Measurements from ENCODE around the gene GPHN. TPM values are rescaled to one million over a fixed set of nuclear protein-coding genes. Genes with fewer than 3 reads are reported as not detected.

GPHN gene
- total RNA-seq, 1 experiment from 2014 or later = 18.1 TPM

GRCh38 chr14:66601932-66602578 lies 94.1 kb downstream of the GPHN start:
- no peaks in the 10 kb centered on the region for H3K36me3 Mint-ChIP-seq
- H3K4me3 Mint-ChIP-seq = no peak overlapping the region
- ATAC-seq = no peak
- H3K27ac Mint-ChIP-seq = no peak overlapping the region
- H3K4me1 Mint-ChIP-seq = no peaks in the 10 kb centered on the region
- TF ChIP-seq TEAD1 (CRISPR knock-in tag; IDR thresholded peaks at IDR 0.05) (no peak), ATF1 (CRISPR knock-in tag; IDR thresholded peaks at IDR 0.05) (no peak), ESRRA (CRISPR knock-in tag; IDR thresholded peaks at IDR 0.05; ENCODE audit: borderline replicate concordance) (no peak), IRF1 (CRISPR knock-in tag; IDR thresholded peaks at IDR 0.05) (no peak), CDX4 (CRISPR knock-in tag; IDR thresholded peaks at IDR 0.05; ENCODE audit: borderline replicate concordance) (no peak), ZNF263 (CRISPR knock-in tag; IDR thresholded peaks at IDR 0.05; ENCODE audit: low read depth) (no peak), GRHL2 (CRISPR knock-in tag; IDR thresholded peaks at IDR 0.05; ENCODE audit: insufficient replicate concordance, severe bottlenecking) (no peak), ETV6 (CRISPR knock-in tag; IDR thresholded peaks at IDR 0.05) (no peak), KAT7 (CRISPR knock-in tag; IDR thresholded peaks at IDR 0.05; ENCODE audit: borderline replicate concordance) (no peak), ZNF532 (CRISPR knock-in tag; IDR thresholded peaks at IDR 0.05; ENCODE audit: borderline replicate concordance) (no peak), TP53 (CRISPR knock-in tag; IDR thresholded peaks at IDR 0.05) (no peak), ZNF317 (CRISPR knock-in tag; IDR thresholded peaks at IDR 0.05; ENCODE audit: borderline replicate concordance, low read depth) (no peak), SP1 (CRISPR knock-in tag; conservative IDR thresholded peaks at IDR 0.05) (no peak), MXD4 (CRISPR knock-in tag; IDR thresholded peaks at IDR 0.05; ENCODE audit: borderline replicate concordance) (no peak)
- DNase-seq (ENCODE audit: low spot score) = no peak
- CTCF ChIA-PET = no interaction called here
- H3K9me3 Mint-ChIP-seq = peaks cover 7% of the 10 kb centered on the region; the same call in 1 of the 2 replicates
- no peaks in the 10 kb centered on the region for H3K27me3 Mint-ChIP-seq (ENCODE audit: low read depth)
- POLR2A ChIA-PET = no interaction called here

GRCh38 chr14:66603945-66604344 lies 96.0 kb downstream of the GPHN start:
- POLR2A ChIA-PET = no interaction called here
- no peaks in the 10 kb centered on the region for H3K4me1 Mint-ChIP-seq
- no peaks in the 10 kb centered on the region for H3K36me3 Mint-ChIP-seq
- H3K4me3 Mint-ChIP-seq = no peak overlapping the region
- no peak for ATAC-seq
- no peaks in the 10 kb centered on the region for H3K27me3 Mint-ChIP-seq (ENCODE audit: low read depth)
- peaks cover 16% of the 10 kb centered on the region for H3K9me3 Mint-ChIP-seq
- CTCF ChIA-PET = no interaction called here
- no peak for DNase-seq (ENCODE audit: low spot score)
- no peak overlapping the region for H3K27ac Mint-ChIP-seq
- TF ChIP-seq ZNF671 (CRISPR knock-in tag; IDR thresholded peaks at IDR 0.05) (no peak), ERG (CRISPR knock-in tag; IDR thresholded peaks at IDR 0.05) (no peak), SMAD3 (CRISPR knock-in tag; IDR thresholded peaks at IDR 0.05; ENCODE audit: borderline replicate concordance) (no peak), RORB (CRISPR knock-in tag; IDR thresholded peaks at IDR 0.05) (no peak), EMX1 (CRISPR knock-in tag; IDR thresholded peaks at IDR 0.05) (no peak)
- TF ChIP-seq, protein P1, sequence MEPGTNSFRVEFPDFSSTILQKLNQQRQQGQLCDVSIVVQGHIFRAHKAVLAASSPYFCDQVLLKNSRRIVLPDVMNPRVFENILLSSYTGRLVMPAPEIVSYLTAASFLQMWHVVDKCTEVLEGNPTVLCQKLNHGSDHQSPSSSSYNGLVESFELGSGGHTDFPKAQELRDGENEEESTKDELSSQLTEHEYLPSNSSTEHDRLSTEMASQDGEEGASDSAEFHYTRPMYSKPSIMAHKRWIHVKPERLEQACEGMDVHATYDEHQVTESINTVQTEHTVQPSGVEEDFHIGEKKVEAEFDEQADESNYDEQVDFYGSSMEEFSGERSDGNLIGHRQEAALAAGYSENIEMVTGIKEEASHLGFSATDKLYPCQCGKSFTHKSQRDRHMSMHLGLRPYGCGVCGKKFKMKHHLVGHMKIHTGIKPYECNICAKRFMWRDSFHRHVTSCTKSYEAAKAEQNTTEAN (CRISPR knock-in tag; IDR thresholded peaks at IDR 0.05) = no peak
- TF ChIP-seq, protein P2, sequence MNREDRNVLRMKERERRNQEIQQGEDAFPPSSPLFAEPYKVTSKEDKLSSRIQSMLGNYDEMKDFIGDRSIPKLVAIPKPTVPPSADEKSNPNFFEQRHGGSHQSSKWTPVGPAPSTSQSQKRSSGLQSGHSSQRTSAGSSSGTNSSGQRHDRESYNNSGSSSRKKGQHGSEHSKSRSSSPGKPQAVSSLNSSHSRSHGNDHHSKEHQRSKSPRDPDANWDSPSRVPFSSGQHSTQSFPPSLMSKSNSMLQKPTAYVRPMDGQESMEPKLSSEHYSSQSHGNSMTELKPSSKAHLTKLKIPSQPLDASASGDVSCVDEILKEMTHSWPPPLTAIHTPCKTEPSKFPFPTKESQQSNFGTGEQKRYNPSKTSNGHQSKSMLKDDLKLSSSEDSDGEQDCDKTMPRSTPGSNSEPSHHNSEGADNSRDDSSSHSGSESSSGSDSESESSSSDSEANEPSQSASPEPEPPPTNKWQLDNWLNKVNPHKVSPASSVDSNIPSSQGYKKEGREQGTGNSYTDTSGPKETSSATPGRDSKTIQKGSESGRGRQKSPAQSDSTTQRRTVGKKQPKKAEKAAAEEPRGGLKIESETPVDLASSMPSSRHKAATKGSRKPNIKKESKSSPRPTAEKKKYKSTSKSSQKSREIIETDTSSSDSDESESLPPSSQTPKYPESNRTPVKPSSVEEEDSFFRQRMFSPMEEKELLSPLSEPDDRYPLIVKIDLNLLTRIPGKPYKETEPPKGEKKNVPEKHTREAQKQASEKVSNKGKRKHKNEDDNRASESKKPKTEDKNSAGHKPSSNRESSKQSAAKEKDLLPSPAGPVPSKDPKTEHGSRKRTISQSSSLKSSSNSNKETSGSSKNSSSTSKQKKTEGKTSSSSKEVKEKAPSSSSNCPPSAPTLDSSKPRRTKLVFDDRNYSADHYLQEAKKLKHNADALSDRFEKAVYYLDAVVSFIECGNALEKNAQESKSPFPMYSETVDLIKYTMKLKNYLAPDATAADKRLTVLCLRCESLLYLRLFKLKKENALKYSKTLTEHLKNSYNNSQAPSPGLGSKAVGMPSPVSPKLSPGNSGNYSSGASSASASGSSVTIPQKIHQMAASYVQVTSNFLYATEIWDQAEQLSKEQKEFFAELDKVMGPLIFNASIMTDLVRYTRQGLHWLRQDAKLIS (CRISPR knock-in tag; IDR thresholded peaks at IDR 0.05; ENCODE audit: borderline replicate concordance) = no peak
